Measurements from ENCODE around the gene KDM4D. TPM values are rescaled to one million over a fixed set of nuclear protein-coding genes. Genes with fewer than 3 reads are reported as not detected.
"Not testable (repeated sequence)": the region's sequence is repeated elsewhere in the genome, so short reads cannot be mapped to it uniquely, and the experiment has no call there.

KDM4D gene
- total RNA-seq, 1 experiment from 2014 or later, result 1.2 TPM

- no peak for DNase-seq
- Histone ChIP-seq H3K9me3 (0 out of 2 replicates have a peak, but pooled peaks cover 2% of the 10 kb centered on the region), H3K4me1 (0 out of 2 replicates have a peak, but pooled peaks cover 6% of the 10 kb centered on the region), H3K4me3 (ENCODE audit: low read depth, low read length) (no peak overlapping the region), H3K27me3 (replicated peaks; ENCODE audit: control insufficient read depth, insufficient read depth, low read length) (no peaks in the 10 kb centered on the region), H3K36me3 (ENCODE audit: control insufficient read depth, insufficient read depth, low read length) (no peaks in the 10 kb centered on the region)
- TF ChIP-seq CTCF (IDR thresholded peaks at IDR 0.05; ENCODE audit: insufficient read depth in 1 of 2, low read depth in 1 of 2, low read length in 1 of 2, severe bottlenecking in 1 of 2, unreplicated experiment in 1 of 2), result no peak
- no peak overlapping the region for H3K27ac Mint-ChIP-seq (ENCODE audit: unreplicated experiment)
- no TSS peak for BruUV-seq (replicated peaks)
- intact Hi-C loops (cut with micrococcal nuclease; ENCODE audit: unreplicated experiment), result no loop called here
- CTCF ChIA-PET, result interaction anchor here (1.3 kb wide), 1 partner anchor 34 kb away, joined by 3 read pairs; no protein-coding TSS in a partner anchor
- no peaks in the 10 kb centered on the region for H3K36me3 Mint-ChIP-seq (ENCODE audit: insufficient read depth, unreplicated experiment)
- H3K4me1 Mint-ChIP-seq (ENCODE audit: low read depth, unreplicated experiment), result peaks cover 7% of the 10 kb centered on the region
- H3K27me3 Mint-ChIP-seq (ENCODE audit: insufficient read depth, unreplicated experiment), result peaks cover 5% of the 10 kb centered on the region
- H3K9me3 Mint-ChIP-seq (ENCODE audit: unreplicated experiment), result no peaks in the 10 kb centered on the region
- no peak overlapping the region for H3K4me3 Mint-ChIP-seq (ENCODE audit: unreplicated experiment)
- POLR2A ChIA-PET, result no interaction called here
These were observed 45.2 kb upstream of the KDM4D start for GRCh38 chr11:94928117-94928990.

GRCh38 chr11:94932072-94932471 lies 41.4 kb upstream of the KDM4D start:
- intact Hi-C loops (cut with micrococcal nuclease; ENCODE audit: unreplicated experiment); H3K27ac Mint-ChIP-seq (ENCODE audit: unreplicated experiment); H3K36me3 Mint-ChIP-seq (ENCODE audit: insufficient read depth, unreplicated experiment); H3K4me3 Mint-ChIP-seq (ENCODE audit: unreplicated experiment); BruUV-seq (replicated peaks); H3K9me3 ChIP-seq; POLR2A ChIA-PET; H3K4me1 ChIP-seq; H3K27me3 Mint-ChIP-seq (ENCODE audit: insufficient read depth, unreplicated experiment); H3K4me1 Mint-ChIP-seq (ENCODE audit: low read depth, unreplicated experiment); H3K27me3 ChIP-seq (replicated peaks; ENCODE audit: control insufficient read depth, insufficient read depth, low read length); H3K4me3 ChIP-seq (ENCODE audit: low read depth, low read length); H3K9me3 Mint-ChIP-seq (ENCODE audit: unreplicated experiment); H3K36me3 ChIP-seq (ENCODE audit: control insufficient read depth, insufficient read depth, low read length); DNase-seq: not testable (repeated sequence)
- CTCF ChIA-PET, result interaction anchor here (0.6 kb wide), 1 partner anchor 186 kb away, joined by 3 read pairs; no protein-coding TSS in a partner anchor

- Histone ChIP-seq H3K9me3 (0 out of 2 replicates have a peak, but pooled peaks cover 2% of the 10 kb centered on the region), H3K27me3 (replicated peaks; ENCODE audit: control insufficient read depth, insufficient read depth, low read length) (no peaks in the 10 kb centered on the region), H3K36me3 (ENCODE audit: control insufficient read depth, insufficient read depth, low read length) (no peaks in the 10 kb centered on the region), H3K4me1 (no peaks in the 10 kb centered on the region), H3K4me3 (ENCODE audit: low read depth, low read length) (no peak overlapping the region)
- no TSS peak for BruUV-seq (replicated peaks)
- Mint-ChIP-seq H3K9me3 (ENCODE audit: unreplicated experiment) (no peaks in the 10 kb centered on the region), H3K36me3 (ENCODE audit: insufficient read depth, unreplicated experiment) (no peaks in the 10 kb centered on the region), H3K4me1 (ENCODE audit: low read depth, unreplicated experiment) (no peaks in the 10 kb centered on the region), H3K4me3 (ENCODE audit: unreplicated experiment) (no peak overlapping the region), H3K27ac (ENCODE audit: unreplicated experiment) (no peak overlapping the region), H3K27me3 (ENCODE audit: insufficient read depth, unreplicated experiment) (peaks cover 11% of the 10 kb centered on the region)
- POLR2A ChIA-PET, result no interaction called here
- TF ChIP-seq CTCF (IDR thresholded peaks at IDR 0.05; ENCODE audit: insufficient read depth in 1 of 2, low read depth in 1 of 2, low read length in 1 of 2, severe bottlenecking in 1 of 2, unreplicated experiment in 1 of 2), result no peak
- intact Hi-C loops (cut with micrococcal nuclease; ENCODE audit: unreplicated experiment), result no loop called here
- CTCF ChIA-PET, result interaction anchor here (0.6 kb wide), 1 partner anchor 186 kb away, joined by 3 read pairs; no protein-coding TSS in a partner anchor
- DNase-seq, result no peak
These were observed 41.0 kb upstream of the KDM4D start for GRCh38 chr11:94932503-94932902.
